GM18951 (cell line): ENCODE data around the gene WDR48.

ENCODE experiments used
- POLR2A ChIP-seq: IDR thresholded peaks from 4 replicates; pipeline ENCODE4 v1.6.1; 2011; ENCODE audit warnings: mild to moderate bottlenecking; ENCODE audit not compliant: insufficient read length, insufficient read depth; ENCODE audit errors: extremely low read depth
- in situ Hi-C: fragments of 300-500 bp; cut with MboI; formaldehyde crosslinking; loops from one replicate; pipeline ENCODE4 v1.12.0; 2022; ENCODE audit warnings: low sequenced_read_pairs, mixed read lengths, inconsistent platforms; ENCODE audit not compliant: unreplicated experiment

WDR48 gene

GRCh38 chr3:39110041-39110639 is 58.3 kb downstream of the WDR48 start:
- in situ Hi-C loops, result no loop called here
- TF ChIP-seq POLR2A, result no peak

- in situ Hi-C loops, result no loop called here
- TF ChIP-seq POLR2A, result no peak
Measured at GRCh38 chr3:39112113-39112512, 60.3 kb downstream of the WDR48 start.

- no peak for TF ChIP-seq POLR2A
- in situ Hi-C loops, result no loop called here
Measured at GRCh38 chr3:39112535-39112934, 60.7 kb downstream of the WDR48 start.

- no peak for TF ChIP-seq POLR2A
- in situ Hi-C loops, result no loop called here
Measured at GRCh38 chr3:39113291-39113690, 61.5 kb downstream of the WDR48 start.

GRCh38 chr3:39114456-39114855 is 62.6 kb downstream of the WDR48 start:
- no peak for TF ChIP-seq POLR2A
- in situ Hi-C loops, result no loop called here

- no peak for TF ChIP-seq POLR2A
- in situ Hi-C loops, result no loop called here
Measured at GRCh38 chr3:39115870-39116269, 64.1 kb downstream of the WDR48 start.

GRCh38 chr3:39118079-39118478 is 66.3 kb downstream of the WDR48 start:
- in situ Hi-C loops, result no loop called here
- no peak for TF ChIP-seq POLR2A

GRCh38 chr3:39118931-39119660 is 67.3 kb downstream of the WDR48 start:
- TF ChIP-seq POLR2A, result no peak

GRCh38 chr3:39121621-39122020 is 69.8 kb downstream of the WDR48 start:
- TF ChIP-seq POLR2A, result no peak
- in situ Hi-C loops, result no loop called here

More at GRCh38 chr3:39118931-39119660, 67.3 kb downstream of the WDR48 start:
- in situ Hi-C loops, result no loop called here

GRCh38 chr3:39122813-39123212 is 71.0 kb downstream of the WDR48 start:
- TF ChIP-seq POLR2A, result no peak
- in situ Hi-C loops, result no loop called here

- in situ Hi-C loops, result no loop called here
- no peak for TF ChIP-seq POLR2A
Measured at GRCh38 chr3:39124876-39125840, 73.3 kb downstream of the WDR48 start.

GRCh38 chr3:39125841-39126500 is 74.2 kb downstream of the WDR48 start:
- in situ Hi-C loops, result no loop called here
- TF ChIP-seq POLR2A, result no peak

GRCh38 chr3:39126532-39127071 is 74.8 kb downstream of the WDR48 start:
- in situ Hi-C loops, result no loop called here
- TF ChIP-seq POLR2A, result no peak

GRCh38 chr3:39127269-39127907 is 75.6 kb downstream of the WDR48 start:
- TF ChIP-seq POLR2A, result no peak
- in situ Hi-C loops, result no loop called here
